ENCODE measurements around the gene KRT80.

KRT80 gene

GRCh38 chr12:52178443-52178842 lies 13.4 kb downstream of the KRT80 start:
- DNase-seq: no peak

- peak; percentile 73 for DNase-seq
Measured at GRCh38 chr12:52175371-52176350, 16.2 kb downstream of the KRT80 start.

- DNase-seq: no peak
Measured at GRCh38 chr12:52173526-52173925, 18.3 kb downstream of the KRT80 start.

GRCh38 chr12:52172956-52173355 lies 18.9 kb downstream of the KRT80 start:
- no peak for DNase-seq

GRCh38 chr12:52171950-52172512 lies 19.8 kb downstream of the KRT80 start:
- DNase-seq: peak; percentile 38

- DNase-seq: no peak
Measured at GRCh38 chr12:52170827-52171226, 21.0 kb downstream of the KRT80 start.

GRCh38 chr12:52169886-52170285 lies 21.9 kb downstream of the KRT80 start:
- DNase-seq: no peak

GRCh38 chr12:52168019-52168717 lies 23.6 kb downstream of the KRT80 start:
- no peak for DNase-seq

- no peak for DNase-seq
Measured at GRCh38 chr12:52167526-52167925, 24.3 kb downstream of the KRT80 start.

GRCh38 chr12:52166672-52167071 lies 25.1 kb downstream of the KRT80 start:
- DNase-seq: no peak

GRCh38 chr12:52165096-52165855 lies 26.5 kb downstream of the KRT80 start:
- no peak for DNase-seq

- DNase-seq: no peak
Measured at GRCh38 chr12:52164624-52165023, 27.2 kb downstream of the KRT80 start.

- DNase-seq: no peak
Measured at GRCh38 chr12:52162981-52163380, 28.8 kb downstream of the KRT80 start.

- DNase-seq: no peak
Measured at GRCh38 chr12:52160200-52160599, 31.6 kb downstream of the KRT80 start.

- DNase-seq: no peak
Measured at GRCh38 chr12:52157566-52158150, 34.2 kb downstream of the KRT80 start.

GRCh38 chr12:52156757-52157565 lies 34.9 kb downstream of the KRT80 start:
- no peak for DNase-seq

- no peak for DNase-seq
Measured at GRCh38 chr12:52156311-52156710, 35.5 kb downstream of the KRT80 start.

GRCh38 chr12:52155048-52155868 lies 36.6 kb downstream of the KRT80 start:
- no peak for DNase-seq

GRCh38 chr12:52152905-52153317 lies 38.9 kb downstream of the KRT80 start:
- DNase-seq: no peak
